Gastroesophageal sphincter (tissue), 3 donors: ENCODE results near the gene SCT.

ENCODE experiments used
- CTCF ChIP-seq, 4 experiments: fragments of 200-600 bp in 2 of 4; fragments of 450-650 bp in 2 of 4; sonication (generic) in 1 of 4; IDR thresholded peaks; one replicate each; pipeline ENCODE4 v1.5.1; 2017 to 2019; ENCODE audit warnings: antibody characterized with exemption in 4 of 4, mild to moderate bottlenecking in 2 of 4, moderate library complexity in 2 of 4
- EP300 ChIP-seq: sonication (generic); formaldehyde crosslinking; IDR thresholded peaks from one replicate; pipeline ENCODE4 v1.6.1; 2017; ENCODE audit warnings: antibody characterized with exemption, mild to moderate bottlenecking
- POLR2A ChIP-seq, 2 donors: fragments of 450-650 bp; IDR thresholded peaks; one replicate each; pipeline ENCODE4 v1.6.1; 2017; ENCODE audit warnings: antibody characterized with exemption in 2 of 2, mild to moderate bottlenecking in 2 of 2, moderate library complexity in 1 of 2
- POLR2AphosphoS5 ChIP-seq: sonication (generic); formaldehyde crosslinking; IDR thresholded peaks from one replicate; pipeline ENCODE4 v1.6.1; 2017; ENCODE audit warnings: antibody characterized with exemption

DNA sequence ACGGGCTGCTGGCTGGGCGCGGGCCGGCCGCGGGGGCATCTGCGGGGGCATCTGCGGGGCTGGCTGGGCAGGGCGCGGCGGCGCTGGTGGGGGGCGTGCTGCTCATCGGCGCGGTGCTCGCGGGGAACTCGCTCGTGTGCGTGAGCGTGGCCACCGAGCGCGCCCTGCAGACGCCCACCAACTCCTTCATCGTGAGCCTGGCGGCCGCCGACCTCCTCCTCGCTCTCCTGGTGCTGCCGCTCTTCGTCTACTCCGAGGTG lies 10.3 kb upstream of the SCT start:
- TF ChIP-seq CTCF (IDR thresholded peaks at IDR 0.05) (no peak), POLR2A (IDR thresholded peaks at IDR 0.05) (no peak), POLR2AphosphoS5 (no peak), EP300 (no peak)
